Measurements from ENCODE around the gene TRMT10A. TPM values are rescaled to one million over a fixed set of nuclear protein-coding genes. Genes with fewer than 3 reads are reported as not detected.

Gene TRMT10A
- total and polyA plus RNA-seq, 2 donors from 2014 or later: 4.3 to 5.7 TPM

GRCh38 chr4:99610605-99611175, 46.9 kb upstream of the TRMT10A start:
- DNase-seq (no peak), FAIRE-seq (no peak)
- no peaks in the 10 kb centered on the region for H3K27me3 ChIP-seq (ENCODE audit: control insufficient read depth, insufficient read depth, low read length)
- no peak for TF ChIP-seq CTCF (IDR thresholded peaks at IDR 0.05; ENCODE audit: borderline replicate concordance, extremely low read depth, insufficient read depth)
- intact Hi-C loops (cut with DNase I): no loop called here
- no peaks in the 10 kb centered on the region for H3K9me3 ChIP-seq (ENCODE audit: control insufficient read depth in 2 of 3, insufficient read depth in 1 of 3, low read length in 3 of 3)
- H3K9ac ChIP-seq (ENCODE audit: low read length in 3 of 3): no peak overlapping the region
- H3K36me3 ChIP-seq (ENCODE audit: control insufficient read depth in 2 of 3, insufficient read depth in 3 of 3, low read length in 3 of 3): no peaks in the 10 kb centered on the region
- no peak overlapping the region for H3K27ac ChIP-seq (ENCODE audit: low read depth in 2 of 2, low read length in 2 of 2)
- no peak overlapping the region for H3K4me3 ChIP-seq (ENCODE audit: low read length in 3 of 3)
- no peaks in the 10 kb centered on the region for H3K4me1 ChIP-seq (ENCODE audit: control insufficient read depth in 2 of 3, insufficient read depth in 2 of 3, low read depth in 1 of 3, low read length in 3 of 3)

DNA sequence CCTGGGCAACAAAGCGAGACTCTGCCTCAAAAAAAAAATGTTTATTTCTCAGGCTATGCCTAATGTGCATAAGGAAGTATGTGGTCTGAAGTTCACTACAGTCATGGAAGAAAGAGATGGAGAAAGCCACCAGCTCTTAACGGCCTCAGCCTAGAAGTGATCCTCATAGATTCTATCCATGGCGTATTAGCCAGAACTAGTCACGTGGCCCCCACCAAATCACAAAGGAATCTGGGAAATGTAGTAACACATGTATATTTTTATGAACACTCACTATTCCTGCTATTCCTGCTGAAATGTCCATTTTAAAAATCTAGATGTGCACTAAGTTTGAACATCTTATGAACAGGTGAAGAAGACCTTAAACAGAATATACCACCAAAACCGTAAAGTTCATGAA, 44.6 kb upstream of the TRMT10A start:
- no peak for TF ChIP-seq CTCF (IDR thresholded peaks at IDR 0.05; ENCODE audit: borderline replicate concordance, extremely low read depth, insufficient read depth)
- no peak overlapping the region for H3K27ac ChIP-seq (ENCODE audit: low read depth in 2 of 2, low read length in 2 of 2)
- no peak for FAIRE-seq
- H3K9me3 ChIP-seq (ENCODE audit: control insufficient read depth in 2 of 3, insufficient read depth in 1 of 3, low read length in 3 of 3): no peaks in the 10 kb centered on the region
- intact Hi-C loops (cut with DNase I): no loop called here
- no peaks in the 10 kb centered on the region for H3K4me1 ChIP-seq (ENCODE audit: control insufficient read depth in 2 of 3, insufficient read depth in 2 of 3, low read depth in 1 of 3, low read length in 3 of 3)
- DNase-seq: no peak
- H3K27me3 ChIP-seq (ENCODE audit: control insufficient read depth, insufficient read depth, low read length): no peaks in the 10 kb centered on the region
- no peaks in the 10 kb centered on the region for H3K36me3 ChIP-seq (ENCODE audit: control insufficient read depth in 2 of 3, insufficient read depth in 3 of 3, low read length in 3 of 3)
- no peak overlapping the region for H3K9ac ChIP-seq (ENCODE audit: low read length in 3 of 3)
- no peak overlapping the region for H3K4me3 ChIP-seq (ENCODE audit: low read length in 3 of 3)

- no peaks in the 10 kb centered on the region for H3K4me1 ChIP-seq (ENCODE audit: control insufficient read depth in 2 of 3, insufficient read depth in 2 of 3, low read depth in 1 of 3, low read length in 3 of 3)
- no peak overlapping the region for H3K9ac ChIP-seq (ENCODE audit: low read length in 3 of 3)
- no peak for TF ChIP-seq CTCF (IDR thresholded peaks at IDR 0.05; ENCODE audit: borderline replicate concordance, extremely low read depth, insufficient read depth)
- H3K9me3 ChIP-seq (ENCODE audit: control insufficient read depth in 2 of 3, insufficient read depth in 1 of 3, low read length in 3 of 3): no peaks in the 10 kb centered on the region
- no peaks in the 10 kb centered on the region for H3K27me3 ChIP-seq (ENCODE audit: control insufficient read depth, insufficient read depth, low read length)
- no peak overlapping the region for H3K4me3 ChIP-seq (ENCODE audit: low read length in 3 of 3)
- DNase-seq: no peak
- H3K36me3 ChIP-seq (ENCODE audit: control insufficient read depth in 2 of 3, insufficient read depth in 3 of 3, low read length in 3 of 3): no peaks in the 10 kb centered on the region
- intact Hi-C loops (cut with DNase I): no loop called here
- no peak for FAIRE-seq
- H3K27ac ChIP-seq (ENCODE audit: low read depth in 2 of 2, low read length in 2 of 2): no peak overlapping the region
Measured at GRCh38 chr4:99606716-99607115, 42.9 kb upstream of the TRMT10A start.

- no peak overlapping the region for H3K9ac ChIP-seq (ENCODE audit: low read length in 3 of 3)
- no peaks in the 10 kb centered on the region for H3K27me3 ChIP-seq (ENCODE audit: control insufficient read depth, insufficient read depth, low read length)
- no peaks in the 10 kb centered on the region for H3K9me3 ChIP-seq (ENCODE audit: control insufficient read depth in 2 of 3, insufficient read depth in 1 of 3, low read length in 3 of 3)
- no peaks in the 10 kb centered on the region for H3K4me1 ChIP-seq (ENCODE audit: control insufficient read depth in 2 of 3, insufficient read depth in 2 of 3, low read depth in 1 of 3, low read length in 3 of 3)
- TF ChIP-seq CTCF (IDR thresholded peaks at IDR 0.05; ENCODE audit: borderline replicate concordance, extremely low read depth, insufficient read depth): no peak
- intact Hi-C loops (cut with DNase I): no loop called here
- H3K4me3 ChIP-seq (ENCODE audit: low read length in 3 of 3): no peak overlapping the region
- FAIRE-seq (no peak), DNase-seq (no peak)
- H3K27ac ChIP-seq (ENCODE audit: low read depth in 2 of 2, low read length in 2 of 2): no peak overlapping the region
- H3K36me3 ChIP-seq (ENCODE audit: control insufficient read depth in 2 of 3, insufficient read depth in 3 of 3, low read length in 3 of 3): no peaks in the 10 kb centered on the region
Measured at GRCh38 chr4:99594818-99595217, 31.0 kb upstream of the TRMT10A start.
